HepG2 (cell line): ENCODE measurements around the gene OPTN. TPM values are rescaled to one million over a fixed set of nuclear protein-coding genes. Genes with fewer than 3 reads are reported as not detected.
A peak's percentile ranks its signal among the peaks of the same experiment; 100 is the strongest.

Experiments used
- ARID4A ChIP-seq: sonication (generic); formaldehyde crosslinking; IDR thresholded peaks from 2 replicates; pipeline ENCODE4 v1.5.0; 2020; ENCODE audit warnings: mild to moderate bottlenecking, missing genetic modification reagents, borderline replicate concordance
- ATF3 ChIP-seq: sonication (generic); formaldehyde crosslinking; IDR thresholded peaks from 2 replicates; pipeline ENCODE4 v1.4.0; 2020; ENCODE audit warnings: missing genetic modification reagents
- CENPBD1 ChIP-seq: sonication (generic); formaldehyde crosslinking; IDR thresholded peaks from 2 replicates; pipeline ENCODE4 v1.8.0; 2022; ENCODE audit warnings: missing genetic modification reagents, low read depth, mild to moderate bottlenecking, borderline replicate concordance
- DMAP1 ChIP-seq: IDR thresholded peaks from 2 replicates; pipeline ENCODE4 v1.6.1; 2016
- HDAC6 ChIP-seq: fragments of 200-600 bp; sonication (generic); IDR thresholded peaks from 2 replicates; pipeline ENCODE4 v1.7.0; 2017; ENCODE audit warnings: mild to moderate bottlenecking, antibody characterized with exemption, low read length, low read depth
- HNRNPUL1 ChIP-seq: fragments of 200-400 bp; formaldehyde crosslinking; IDR thresholded peaks from 2 replicates; pipeline ENCODE4 v1.6.1; 2017; ENCODE audit warnings: low read depth, mild to moderate bottlenecking, low read length, moderate library complexity
- IRF9 ChIP-seq: sonication (generic); formaldehyde crosslinking; IDR thresholded peaks from 2 replicates; pipeline ENCODE4 v1.8.0; 2022; ENCODE audit warnings: missing genetic modification reagents, mild to moderate bottlenecking, borderline replicate concordance
- KMT2A ChIP-seq: sonication (generic); formaldehyde crosslinking; IDR thresholded peaks from 2 replicates; pipeline ENCODE4 v1.4.0; 2020; ENCODE audit warnings: missing genetic modification reagents
- MXD1 ChIP-seq: sonication (generic); formaldehyde crosslinking; IDR thresholded peaks from 2 replicates; pipeline ENCODE4 v1.4.0; 2020; ENCODE audit warnings: mild to moderate bottlenecking, missing genetic modification reagents
- PHF8 ChIP-seq: sonication (generic); formaldehyde crosslinking; IDR thresholded peaks from 2 replicates; pipeline ENCODE4 v1.5.0; 2020; ENCODE audit warnings: missing genetic modification reagents
- RBFOX2 ChIP-seq: fragments of 200-400 bp; formaldehyde crosslinking; IDR thresholded peaks from 2 replicates; pipeline ENCODE4 v1.6.1; 2017; ENCODE audit warnings: low read depth, mild to moderate bottlenecking, low read length
- SAP130 ChIP-seq: IDR thresholded peaks from 2 replicates; pipeline ENCODE4 v1.6.1; 2016; ENCODE audit warnings: low read depth
- ZBTB10 ChIP-seq: sonication (generic); formaldehyde crosslinking; IDR thresholded peaks from 2 replicates; pipeline ENCODE4 v1.4.0; 2020; ENCODE audit warnings: missing genetic modification reagents, borderline replicate concordance
- ZFX ChIP-seq: sonication (generic); formaldehyde crosslinking; IDR thresholded peaks from 2 replicates; pipeline ENCODE4 v1.4.0; 2020; ENCODE audit warnings: mild to moderate bottlenecking, low read depth, missing genetic modification reagents, moderate library complexity
- ZNF275 ChIP-seq: sonication (generic); formaldehyde crosslinking; IDR thresholded peaks from 2 replicates; pipeline ENCODE4 v1.8.0; 2022; ENCODE audit warnings: missing genetic modification reagents, mild to moderate bottlenecking, inconsistent platforms, borderline replicate concordance
- ZNF720 ChIP-seq: sonication (generic); formaldehyde crosslinking; IDR thresholded peaks from 2 replicates; pipeline ENCODE4 v1.4.0; 2020; ENCODE audit warnings: missing genetic modification reagents
- ZNF746 ChIP-seq: sonication (generic); formaldehyde crosslinking; IDR thresholded peaks from 2 replicates; pipeline ENCODE4 v1.8.0; 2022; ENCODE audit warnings: mild to moderate bottlenecking, missing genetic modification reagents
- polyA plus RNA-seq, 8 experiments: library from polyadenylated mRNA; depleted of rRNA in 3 of 8; stranded (reverse) in 7 of 8; unstranded in 1 of 8; fragments of >200 nt; fragmentation: Illumina TruSeq in 4 of 8; extraction: Trizol in 4 of 8; gene quantifications; 2 replicates each; pipeline versions ENCODE4 v1.2.1 to v1.2.3, GENCODE V29; 2011 to 2016; ENCODE audit warnings: low read depth in 4 of 8, missing spikeins in 1 of 8, mixed read lengths in 1 of 8; ENCODE audit not compliant: insufficient read depth in 1 of 8
- total RNA-seq, 5 experiments: library from RNA; depleted of rRNA; stranded (reverse); fragments of >200 nt; fragmentation: Illumina TruSeq; extraction: Trizol; gene quantifications; 2 replicates each; pipeline ENCODE4 v1.2.3, GENCODE V29; 2016; ENCODE audit warnings: low read depth in 1 of 5

The OPTN gene
- total and polyA plus RNA-seq, 2 of the 13 experiments (the other 11 are each of a cell fraction or from before 2014, with no cell fraction given) = 13.4 to 46.6 TPM

- TF ChIP-seq PHF8 (CRISPR knock-in tag) (peak; percentile 47; the same call in 1 of the 2 replicates), ZNF720 (CRISPR knock-in tag) (no peak), ARID4A (CRISPR knock-in tag) (peak; percentile 44), ZNF746 (peak; percentile 25; the same call in 1 of the 2 replicates), DMAP1 (CRISPR knock-in tag) (no peak), ZNF275 (CRISPR knock-in tag) (no peak), IRF9 (CRISPR knock-in tag) (0 out of 2 replicates have a peak, but pooled peaks have one; percentile 38), ZBTB10 (CRISPR knock-in tag) (no peak), HNRNPUL1 (no peak), MXD1 (CRISPR knock-in tag) (peak; percentile 29; the same call in 1 of the 2 replicates), ATF3 (CRISPR knock-in tag) (no peak), KMT2A (CRISPR knock-in tag) (0 out of 2 replicates have a peak, but pooled peaks have one; percentile 23), CENPBD1 (no peak), HDAC6 (no peak), RBFOX2 (peak; percentile 54), SAP130 (CRISPR knock-in tag) (peak; percentile 7; the same call in 1 of the 2 replicates), ZFX (CRISPR knock-in tag) (peak; percentile 55)
Measured at GRCh38 chr10:13100349-13101294, 659 bp downstream of the OPTN start (continued).
